K562 (cell line): ENCODE results near the gene AJAP1. TPM values are rescaled to one million over a fixed set of nuclear protein-coding genes. Genes with fewer than 3 reads are reported as not detected.

ENCODE experiments used
- ATAC-seq: fragments of 200-7000 bp; cut with Tn5 transposase; 3 replicates; pipeline ENCODE4 v1.9.1; 2020; ENCODE audit warnings: moderate library complexity
- BruUV-seq: library from RNA; stranded (reverse); fragments of 400-500 nt; replicated peaks from 2 replicates; lab custom pipeline; 2021; lab: Mats Ljungman, UMichigan
- CTCF ChIA-PET: fragments of 300-600 bp; formaldehyde crosslinking; extraction: SDS; loops from one replicate; lab custom pipeline; 2021; ENCODE audit warnings: low intra/inter-chr PET ratio; lab: Yijun Ruan, JAX
- POLR2A ChIA-PET: fragments of 300-600, 350-650 bp; sonication (Branson Sonifier 250); formaldehyde crosslinking; extraction: SDS; loops from one replicate; lab custom pipeline; 2021; ENCODE audit warnings: antibody characterized with exemption, inconsistent platforms; lab: Yijun Ruan, JAX
- DNase-seq, 4 experiments: peaks; one replicate each; pipeline versions ENCODE4 v3.0.0 to v3.0.0-alpha.2; 2011 to 2018; ENCODE audit warnings: low spot score in 3 of 4, mixed read lengths in 3 of 4; ENCODE audit errors: extremely low read depth in 1 of 4
- FAIRE-seq: peaks from 2 replicates; lab custom pipeline; 2011; peaks lifted over from hg19 to GRCh38; lab: Jason Lieb, UNC
- H2AFZ ChIP-seq: 2 replicates; pipeline ENCODE4 v1.6.0; 2011; ENCODE audit warnings: low read depth, low read length, control low read depth, inconsistent platforms
- H3K27ac ChIP-seq: fragments of 200-600 bp; 3 replicates; pipeline ENCODE4 v1.8.0; 2011; ENCODE audit warnings: low read depth, mild to moderate bottlenecking, control low read depth, inconsistent platforms, low read length, moderate library complexity, mixed read lengths; ENCODE audit errors: extremely low read depth
- H3K27me3 ChIP-seq, 2 experiments: fragments of 300-600 bp in 1 of 2; 2 replicates in 1 of 2; 3 replicates in 1 of 2; pipeline versions ENCODE4 v1.6.0 to v1.8.0; 2011; ENCODE audit warnings: inconsistent platforms in 2 of 2, low read length in 2 of 2, mild to moderate bottlenecking in 1 of 2, mixed read lengths in 1 of 2, moderate library complexity in 1 of 2; ENCODE audit not compliant: control insufficient read depth in 2 of 2, insufficient read depth in 2 of 2
- H3K36me3 ChIP-seq: fragments of 300-600 bp; 3 replicates; pipeline ENCODE4 v1.8.0; 2011; ENCODE audit warnings: mild to moderate bottlenecking, low read length, inconsistent platforms; ENCODE audit not compliant: control insufficient read depth, insufficient read depth
- H3K4me1 ChIP-seq, 2 experiments: fragments of 200-600 bp in 1 of 2; replicated peaks in 1 of 2; 2 replicates in 1 of 2; 3 replicates in 1 of 2; pipeline versions ENCODE4 v1.5.1 to v1.8.0; 2011; ENCODE audit warnings: inconsistent platforms in 2 of 2, low read length in 2 of 2, mild to moderate bottlenecking in 1 of 2, mixed read lengths in 1 of 2, moderate library complexity in 1 of 2; ENCODE audit not compliant: control insufficient read depth in 2 of 2, insufficient read depth in 2 of 2
- H3K4me2 ChIP-seq: 2 replicates; pipeline ENCODE4 v1.6.1; 2011; ENCODE audit warnings: low read length, control low read depth, inconsistent platforms, mixed read lengths; ENCODE audit not compliant: insufficient read depth
- H3K4me3 ChIP-seq: fragments of 200-600 bp; sonication (generic), shearing (Covaris generic); 2 replicates; pipeline ENCODE4 v1.5.1; 2016; ENCODE audit warnings: control low read depth, inconsistent platforms
- H3K79me2 ChIP-seq: fragments of 200-600 bp; 3 replicates; pipeline ENCODE4 v1.8.0; 2011; ENCODE audit warnings: low read length, inconsistent platforms; ENCODE audit not compliant: control insufficient read depth, insufficient read depth
- H3K9ac ChIP-seq, 2 experiments: 2 replicates each; pipeline versions ENCODE4 v1.6.0 to v1.6.1; 2011; ENCODE audit warnings: low read depth in 2 of 2, low read length in 2 of 2, control low read depth in 1 of 2, inconsistent platforms in 1 of 2, mild to moderate bottlenecking in 1 of 2, mixed read lengths in 1 of 2; ENCODE audit not compliant: insufficient read depth in 1 of 2
- H3K9me1 ChIP-seq: one replicate; pipeline ENCODE4 v1.6.0; 2011; ENCODE audit warnings: inconsistent platforms, mild to moderate bottlenecking, low read length, moderate library complexity; ENCODE audit not compliant: control insufficient read depth, insufficient read depth
- H3K9me3 ChIP-seq: replicated peaks from 2 replicates; pipeline ENCODE4 v1.5.1; 2011; ENCODE audit warnings: low read depth, low read length, inconsistent platforms; ENCODE audit not compliant: control insufficient read depth, insufficient read depth
- H4K20me1 ChIP-seq: replicated peaks from 2 replicates; pipeline ENCODE4 v1.6.1; 2011; ENCODE audit warnings: low read length, inconsistent platforms, mixed read lengths; ENCODE audit not compliant: control insufficient read depth, insufficient read depth
- AFF1 ChIP-seq, 2 experiments: fragments of 450-650 bp; IDR thresholded peaks; 2 replicates each; pipeline ENCODE4 v1.6.1; 2018; ENCODE audit warnings: mild to moderate bottlenecking in 2 of 2, low read depth in 1 of 2; ENCODE audit not compliant: partially characterized antibody in 2 of 2
- C11orf30 ChIP-seq: fragments of 450-650 bp; IDR thresholded peaks from 2 replicates; pipeline ENCODE4 v1.6.1; 2016; ENCODE audit warnings: low read depth, mild to moderate bottlenecking
- E2F4 ChIP-seq: sonication (generic); formaldehyde crosslinking; IDR thresholded peaks from 2 replicates; pipeline ENCODE4 v1.8.0; 2022; ENCODE audit warnings: mild to moderate bottlenecking, low read depth, missing genetic modification reagents
- ELF4 ChIP-seq: fragments of 450-650 bp; formaldehyde crosslinking; IDR thresholded peaks from 2 replicates; pipeline ENCODE4 v1.4.0; 2022; ENCODE audit warnings: missing genetic modification characterization
- KAT2B ChIP-seq: IDR thresholded peaks from one replicate; pipeline ENCODE4 v1.6.1; 2012; ENCODE audit warnings: low read depth, mild to moderate bottlenecking, control low read depth, inconsistent platforms, low read length, moderate library complexity
- NFIX ChIP-seq: fragments of 250-450 bp; sonication (Bioruptor Pico); IDR thresholded peaks from 2 replicates; pipeline ENCODE4 v1.4.0; 2020; ENCODE audit warnings: low read depth, mild to moderate bottlenecking, moderate library complexity
- NFRKB ChIP-seq: fragments of 450-650 bp; IDR thresholded peaks from 2 replicates; pipeline ENCODE4 v1.6.1; 2016; ENCODE audit warnings: low read depth
- POLR2G ChIP-seq: fragments of 200-400 bp; formaldehyde crosslinking; IDR thresholded peaks from 2 replicates; pipeline ENCODE4 v1.6.1; 2017; ENCODE audit warnings: low read depth, mild to moderate bottlenecking, antibody characterized with exemption, low read length, moderate library complexity
- ZFPM2 ChIP-seq: fragments of 250-450 bp; sonication (Bioruptor Pico); IDR thresholded peaks from 2 replicates; pipeline ENCODE4 v1.5.1; 2022; ENCODE audit warnings: mild to moderate bottlenecking
- ZNF174 ChIP-seq: fragments of 250-450 bp; sonication (Bioruptor Pico); IDR thresholded peaks from 2 replicates; pipeline ENCODE4 v1.4.0; 2020; ENCODE audit warnings: mild to moderate bottlenecking
- ZNF311 ChIP-seq: fragments of 250-450 bp; sonication (Bioruptor Pico); IDR thresholded peaks from 2 replicates; pipeline ENCODE4 v1.4.0; 2020; ENCODE audit warnings: mild to moderate bottlenecking, moderate library complexity
- ZNF668 ChIP-seq: fragments of 250-450 bp; sonication (Bioruptor Pico); IDR thresholded peaks from 2 replicates; pipeline ENCODE4 v1.8.0; 2022; ENCODE audit warnings: mild to moderate bottlenecking, inconsistent platforms
- ZNF740 ChIP-seq, 3 experiments: fragments of 200-800 bp in 1 of 3; sonication (Bioruptor generic) in 1 of 3; sonication (generic) in 1 of 3; formaldehyde crosslinking in 1 of 3; IDR thresholded peaks; 2 replicates each; pipeline versions ENCODE4 v1.6.1 to v1.8.0; 2016 to 2022; ENCODE audit warnings: mild to moderate bottlenecking in 2 of 3, missing compliant biosample characterization in 2 of 3, missing genetic modification characterization in 2 of 3, missing genetic modification reagents in 1 of 3
- WGBS: fragments of 100-300 bp; shearing (Covaris generic); methylation state at CpG from one replicate; pipeline ENCODE4 v1.1.6; 2016; ENCODE audit warnings: low coverage, mixed read lengths; ENCODE audit not compliant: insufficient coverage; ENCODE audit errors: missing lambda C conversion rate; 5-methylcytosine and 5-hydroxymethylcytosine counted together
- in situ Hi-C: fragments of 300-500 bp; cut with MboI; formaldehyde crosslinking; loops from 4 replicates; pipeline ENCODE4 v1.15.0; 2018; ENCODE audit warnings: inconsistent platforms, mixed read lengths
- intact Hi-C: fragments of 100-400 bp; cut with micrococcal nuclease; formaldehyde crosslinking; loops from 2 replicates; pipeline ENCODE4 v1.14.2; 2022
- polyA plus RNA-seq, 8 experiments: library from polyadenylated mRNA; depleted of rRNA in 4 of 8; stranded (reverse) in 5 of 8; unstranded in 3 of 8; fragments of >200 nt; fragmentation: Nextera tagmentation in 2 of 8; fragmentation: Illumina TruSeq in 1 of 8; extraction: Ambion mirVana in 2 of 8; extraction: Trizol in 1 of 8; gene quantifications; 2 replicates each; pipeline versions ENCODE4 v1.2.1 to v1.2.3, GENCODE V29; 2011 to 2014; ENCODE audit warnings: inconsistent platforms in 1 of 8, missing spikeins in 1 of 8
- total RNA-seq, 7 experiments: library from RNA; depleted of rRNA in 6 of 7; stranded (reverse); fragments of >200 nt in 6 of 7; fragmentation: Illumina TruSeq in 2 of 7; extraction: Trizol in 2 of 7; gene quantifications; 2 replicates each; pipeline versions ENCODE4 v1.2.1 to v1.2.3, GENCODE V29; 2011 to 2021; ENCODE audit warnings: low replicate concordance in 1 of 7

The AJAP1 gene
- total and polyA plus RNA-seq, 9 of the 15 experiments (the other 6 are each of a cell fraction or from before 2014, with no cell fraction given) = not detected

GRCh38 chr1:4700801-4701200 lies 46.4 kb downstream of the AJAP1 start:
- Histone ChIP-seq H3K4me2 (no peak overlapping the region), H3K9me3 (no peaks in the 10 kb centered on the region), H3K4me3 (no peak overlapping the region), H3K27me3 (peaks cover 0 to 22% of the 10 kb centered on the region in 2 experiments; a peak in 2 of 5 replicates), H3K36me3 (no peaks in the 10 kb centered on the region), H3K9ac (no peak overlapping the region), H3K9me1 (no peaks in the 10 kb centered on the region), H3K4me1 (no peaks in the 10 kb centered on the region), H3K79me2 (no peaks in the 10 kb centered on the region), H3K27ac (no peak overlapping the region), H4K20me1 (0 out of 2 replicates have a peak, but pooled peaks cover 4% of the 10 kb centered on the region), H2AFZ (no peak overlapping the region)
- BruUV-seq = no TSS peak
- in situ Hi-C loops (no loop called here), intact Hi-C loops (no loop called here)
- FAIRE-seq = no peak
- DNase-seq = no peak
- POLR2A ChIA-PET = interaction anchor here (0.7 kb wide), 1 partner anchor 32 kb away, joined by 3 read pairs; no protein-coding TSS in a partner anchor
- 1% methylated on average over 12 of the region's 13 CpGs for WGBS
- CTCF ChIA-PET = no interaction called here
- TF ChIP-seq KAT2B = no peak
- no peak for TF ChIP-seq AFF1 (IDR thresholded peaks at IDR 0.05; ENCODE audit: low read depth in 1 of 2, partially characterized antibody in 2 of 2)
- TF ChIP-seq NFRKB = no peak
- no peak for TF ChIP-seq E2F4
- TF ChIP-seq ZFPM2 (CRISPR knock-in tag) = no peak
- TF ChIP-seq ZNF311 (CRISPR knock-in tag) = no peak
- TF ChIP-seq POLR2G = no peak
- no peak for TF ChIP-seq ZNF174 (CRISPR knock-in tag)
- no peak for TF ChIP-seq C11orf30
- no peak for TF ChIP-seq ZNF740 (CRISPR knock-in tag; IDR thresholded peaks at IDR 0.05)
- no peak for TF ChIP-seq ZNF740 (tag; IDR thresholded peaks at IDR 0.05)
- no peak for TF ChIP-seq ELF4
- no peak for TF ChIP-seq NFIX
- no peak for TF ChIP-seq ZNF668 (CRISPR knock-in tag)
- no peak for ATAC-seq
